ENCODE measurements around the gene C2CD4C.
A peak's percentile ranks its signal among the peaks of the same experiment; 100 is the strongest.

Gene C2CD4C

GRCh38 chr19:372306-372890, 36.5 kb downstream of the C2CD4C start:
- Histone ChIP-seq H3K4me1 (ENCODE audit: control extremely low read depth in 1 of 4, control insufficient read depth in 4 of 4, insufficient read depth in 4 of 4, low read length in 3 of 4) (no peaks in the 10 kb centered on the region), H3K27me3 (replicated peaks in 2 of 5; ENCODE audit: control insufficient read depth in 4 of 5, insufficient read depth in 5 of 5, low read length in 4 of 5) (peaks cover 0 to 49% (median 8%) of the 10 kb centered on the region in 5 experiments), H3K4me3 (ENCODE audit: control insufficient read depth in 1 of 7, extremely low read depth in 1 of 7, insufficient read depth in 4 of 7, low read depth in 2 of 7, low read length in 6 of 7) (no peak overlapping the region), H3K9me3 (ENCODE audit: control extremely low read depth in 1 of 5, control insufficient read depth in 4 of 5, insufficient read depth in 2 of 5, low read depth in 1 of 5, low read length in 4 of 5) (no peaks in the 10 kb centered on the region), H3K27ac (ENCODE audit: insufficient read depth in 1 of 2, low read depth in 1 of 2, low read length in 2 of 2, poor library complexity in 1 of 2, severe bottlenecking in 2 of 2) (no peak overlapping the region), H3K36me3 (ENCODE audit: control insufficient read depth in 4 of 4, insufficient read depth in 4 of 4, low read length in 3 of 4) (no peaks in the 10 kb centered on the region)
- 66% methylated on average over 12 of the region's 14 CpGs for WGBS (ENCODE audit: insufficient coverage)
- ChIA-PET POLR2A (no interaction called here), CTCF (no interaction called here)
- no peak for DNase-seq

GRCh38 chr19:371501-372168, 37.3 kb downstream of the C2CD4C start:
- ChIA-PET CTCF (interaction anchor here (1.0 kb wide), 1 partner anchor 13 kb away, joined by 3 read pairs; no protein-coding TSS in a partner anchor), POLR2A (no interaction called here)
- DNase-seq = peak in 2 of 3 donors; percentile 49 to 66
- Histone ChIP-seq H3K27me3 (replicated peaks in 2 of 5; ENCODE audit: control insufficient read depth in 4 of 5, insufficient read depth in 5 of 5, low read length in 4 of 5) (peaks cover 0 to 56% (median 9%) of the 10 kb centered on the region in 5 experiments), H3K4me1 (ENCODE audit: control extremely low read depth in 1 of 4, control insufficient read depth in 4 of 4, insufficient read depth in 4 of 4, low read length in 3 of 4) (no peaks in the 10 kb centered on the region), H3K4me3 (ENCODE audit: control insufficient read depth in 1 of 7, extremely low read depth in 1 of 7, insufficient read depth in 4 of 7, low read depth in 2 of 7, low read length in 6 of 7) (no peak overlapping the region), H3K9me3 (ENCODE audit: control extremely low read depth in 1 of 5, control insufficient read depth in 4 of 5, insufficient read depth in 2 of 5, low read depth in 1 of 5, low read length in 4 of 5) (peaks cover 0 to 3% (median 0%) of the 10 kb centered on the region in 5 experiments), H3K36me3 (ENCODE audit: control insufficient read depth in 4 of 4, insufficient read depth in 4 of 4, low read length in 3 of 4) (no peaks in the 10 kb centered on the region), H3K27ac (ENCODE audit: insufficient read depth in 1 of 2, low read depth in 1 of 2, low read length in 2 of 2, poor library complexity in 1 of 2, severe bottlenecking in 2 of 2) (no peak overlapping the region)
- 78% methylated on average over 14 of the region's 17 CpGs for WGBS (ENCODE audit: insufficient coverage)

GRCh38 chr19:370641-371330, 38.2 kb downstream of the C2CD4C start:
- ChIA-PET CTCF (interaction anchor here (1.0 kb wide), 1 partner anchor 14 kb away, joined by 3 read pairs; no protein-coding TSS in a partner anchor), POLR2A (no interaction called here)
- peaks cover 0 to 3% (median 0%) of the 10 kb centered on the region in 5 experiments for H3K9me3 ChIP-seq (ENCODE audit: control extremely low read depth in 1 of 5, control insufficient read depth in 4 of 5, insufficient read depth in 2 of 5, low read depth in 1 of 5, low read length in 4 of 5)
- no peaks in the 10 kb centered on the region for H3K4me1 ChIP-seq (ENCODE audit: control extremely low read depth in 1 of 4, control insufficient read depth in 4 of 4, insufficient read depth in 4 of 4, low read length in 3 of 4)
- H3K27ac ChIP-seq (ENCODE audit: insufficient read depth in 1 of 2, low read depth in 1 of 2, low read length in 2 of 2, poor library complexity in 1 of 2, severe bottlenecking in 2 of 2) = no peak overlapping the region
- H3K4me3 ChIP-seq (ENCODE audit: control insufficient read depth in 1 of 7, extremely low read depth in 1 of 7, insufficient read depth in 4 of 7, low read depth in 2 of 7, low read length in 6 of 7) = no peak overlapping the region
- DNase-seq = no peak
- 93% methylated on average over 32 of the region's 43 CpGs for WGBS (ENCODE audit: insufficient coverage)
- H3K36me3 ChIP-seq (ENCODE audit: control insufficient read depth in 4 of 4, insufficient read depth in 4 of 4, low read length in 3 of 4) = no peaks in the 10 kb centered on the region
- H3K27me3 ChIP-seq (replicated peaks in 2 of 5; ENCODE audit: control insufficient read depth in 4 of 5, insufficient read depth in 5 of 5, low read length in 4 of 5) = peaks cover 0 to 58% (median 9%) of the 10 kb centered on the region in 5 experiments

GRCh38 chr19:369876-370275, 39.1 kb downstream of the C2CD4C start:
- Histone ChIP-seq H3K27ac (ENCODE audit: insufficient read depth in 1 of 2, low read depth in 1 of 2, low read length in 2 of 2, poor library complexity in 1 of 2, severe bottlenecking in 2 of 2) (no peak overlapping the region), H3K4me1 (ENCODE audit: control extremely low read depth in 1 of 4, control insufficient read depth in 4 of 4, insufficient read depth in 4 of 4, low read length in 3 of 4) (no peaks in the 10 kb centered on the region), H3K27me3 (replicated peaks in 2 of 5; ENCODE audit: control insufficient read depth in 4 of 5, insufficient read depth in 5 of 5, low read length in 4 of 5) (peaks cover 0 to 59% (median 11%) of the 10 kb centered on the region in 5 experiments), H3K9me3 (ENCODE audit: control extremely low read depth in 1 of 5, control insufficient read depth in 4 of 5, insufficient read depth in 2 of 5, low read depth in 1 of 5, low read length in 4 of 5) (peaks cover 0 to 3% (median 0%) of the 10 kb centered on the region in 5 experiments), H3K4me3 (ENCODE audit: control insufficient read depth in 1 of 7, extremely low read depth in 1 of 7, insufficient read depth in 4 of 7, low read depth in 2 of 7, low read length in 6 of 7) (no peak overlapping the region), H3K36me3 (ENCODE audit: control insufficient read depth in 4 of 4, insufficient read depth in 4 of 4, low read length in 3 of 4) (no peaks in the 10 kb centered on the region)
- ChIA-PET POLR2A (no interaction called here), CTCF (no interaction called here)
- 98% methylated on average over 14 of the region's 14 CpGs for WGBS (ENCODE audit: insufficient coverage)
- no peak for DNase-seq

- POLR2A ChIA-PET = no interaction called here
- WGBS (ENCODE audit: insufficient coverage) = 94% methylated on average over 12 of the region's 13 CpGs
- no peak for DNase-seq
These were observed 39.7 kb downstream of the C2CD4C start for GRCh38 chr19:369256-369655.

GRCh38 chr19:368630-369024, 40.3 kb downstream of the C2CD4C start:
- no peak overlapping the region for H3K4me3 ChIP-seq (ENCODE audit: control insufficient read depth in 1 of 7, extremely low read depth in 1 of 7, insufficient read depth in 4 of 7, low read depth in 2 of 7, low read length in 6 of 7)
- ChIA-PET POLR2A (no interaction called here), CTCF (no interaction called here)
- no peaks in the 10 kb centered on the region for H3K36me3 ChIP-seq (ENCODE audit: control insufficient read depth in 4 of 4, insufficient read depth in 4 of 4, low read length in 3 of 4)
- no peak for DNase-seq
- H3K27ac ChIP-seq (ENCODE audit: insufficient read depth in 1 of 2, low read depth in 1 of 2, low read length in 2 of 2, poor library complexity in 1 of 2, severe bottlenecking in 2 of 2) = no peak overlapping the region
- H3K4me1 ChIP-seq (ENCODE audit: control extremely low read depth in 1 of 4, control insufficient read depth in 4 of 4, insufficient read depth in 4 of 4, low read length in 3 of 4) = no peaks in the 10 kb centered on the region
- WGBS (ENCODE audit: insufficient coverage) = 91% methylated on average over 5 of the region's 7 CpGs
- H3K27me3 ChIP-seq (replicated peaks in 2 of 5; ENCODE audit: control insufficient read depth in 4 of 5, insufficient read depth in 5 of 5, low read length in 4 of 5) = peaks cover 0 to 49% (median 11%) of the 10 kb centered on the region in 5 experiments
- peaks cover 0 to 3% (median 0%) of the 10 kb centered on the region in 5 experiments for H3K9me3 ChIP-seq (ENCODE audit: control extremely low read depth in 1 of 5, control insufficient read depth in 4 of 5, insufficient read depth in 2 of 5, low read depth in 1 of 5, low read length in 4 of 5)

More at GRCh38 chr19:369256-369655, 39.7 kb downstream of the C2CD4C start:
- Histone ChIP-seq H3K4me1 (ENCODE audit: control extremely low read depth in 1 of 4, control insufficient read depth in 4 of 4, insufficient read depth in 4 of 4, low read length in 3 of 4) (no peaks in the 10 kb centered on the region), H3K9me3 (ENCODE audit: control extremely low read depth in 1 of 5, control insufficient read depth in 4 of 5, insufficient read depth in 2 of 5, low read depth in 1 of 5, low read length in 4 of 5) (peaks cover 0 to 3% (median 0%) of the 10 kb centered on the region in 5 experiments), H3K27me3 (replicated peaks in 2 of 5; ENCODE audit: control insufficient read depth in 4 of 5, insufficient read depth in 5 of 5, low read length in 4 of 5) (peaks cover 0 to 55% (median 11%) of the 10 kb centered on the region in 5 experiments), H3K4me3 (ENCODE audit: control insufficient read depth in 1 of 7, extremely low read depth in 1 of 7, insufficient read depth in 4 of 7, low read depth in 2 of 7, low read length in 6 of 7) (no peak overlapping the region), H3K36me3 (ENCODE audit: control insufficient read depth in 4 of 4, insufficient read depth in 4 of 4, low read length in 3 of 4) (no peaks in the 10 kb centered on the region), H3K27ac (ENCODE audit: insufficient read depth in 1 of 2, low read depth in 1 of 2, low read length in 2 of 2, poor library complexity in 1 of 2, severe bottlenecking in 2 of 2) (no peak overlapping the region)
- CTCF ChIA-PET = no interaction called here

All from common myeloid progenitor, CD34-positive (primary cell).